ENCODE measurements around the gene MAD1L1.
"Not testable (repeated sequence)": the region's sequence is repeated elsewhere in the genome, so short reads cannot be mapped to it uniquely, and the experiment has no call there.

Gene MAD1L1

DNA sequence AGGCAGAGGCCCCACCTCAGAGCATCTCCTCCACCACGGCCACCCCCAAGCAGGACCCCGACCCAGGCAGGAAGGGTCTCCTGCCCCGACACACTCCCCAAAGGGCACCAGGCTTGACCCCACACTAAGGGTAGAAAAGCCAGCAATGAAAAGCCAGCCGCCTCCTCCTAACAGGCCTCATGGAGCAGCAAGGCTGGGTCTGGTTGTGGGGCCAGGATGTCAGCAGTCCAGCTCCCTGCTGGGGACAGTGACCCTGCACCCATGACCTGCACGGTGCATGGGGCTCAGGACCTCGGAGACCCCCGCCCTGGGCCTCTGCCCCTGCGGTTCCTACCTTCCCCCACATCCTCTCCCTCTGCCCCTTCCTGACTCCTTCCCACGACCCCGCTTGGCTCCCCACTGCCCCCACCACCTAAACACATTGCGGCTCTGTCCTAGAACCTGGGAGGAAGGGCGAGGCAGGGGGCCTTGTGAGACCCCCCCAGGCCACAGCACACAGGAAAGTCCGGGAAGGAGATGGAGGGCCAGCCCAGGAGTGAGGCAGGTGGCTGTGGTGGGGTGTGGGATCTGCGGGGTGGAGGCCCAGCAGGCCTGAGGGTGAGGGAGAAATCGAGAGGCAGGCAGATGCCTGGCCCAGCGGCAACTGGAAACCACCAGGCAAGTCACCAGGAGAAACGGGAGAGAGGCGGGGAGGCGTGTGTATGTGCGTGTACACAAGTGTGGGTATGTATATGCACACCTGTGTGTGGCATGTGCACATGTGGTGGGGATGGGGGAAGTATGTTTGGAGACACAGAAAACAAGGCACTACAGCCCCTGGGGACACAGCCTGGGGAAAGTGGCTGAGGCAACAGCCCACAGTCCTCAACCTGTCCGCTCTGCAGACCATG lies 229.9 kb downstream of the MAD1L1 start:
- DNase-seq (ENCODE audit: low spot score) = no peak

DNA sequence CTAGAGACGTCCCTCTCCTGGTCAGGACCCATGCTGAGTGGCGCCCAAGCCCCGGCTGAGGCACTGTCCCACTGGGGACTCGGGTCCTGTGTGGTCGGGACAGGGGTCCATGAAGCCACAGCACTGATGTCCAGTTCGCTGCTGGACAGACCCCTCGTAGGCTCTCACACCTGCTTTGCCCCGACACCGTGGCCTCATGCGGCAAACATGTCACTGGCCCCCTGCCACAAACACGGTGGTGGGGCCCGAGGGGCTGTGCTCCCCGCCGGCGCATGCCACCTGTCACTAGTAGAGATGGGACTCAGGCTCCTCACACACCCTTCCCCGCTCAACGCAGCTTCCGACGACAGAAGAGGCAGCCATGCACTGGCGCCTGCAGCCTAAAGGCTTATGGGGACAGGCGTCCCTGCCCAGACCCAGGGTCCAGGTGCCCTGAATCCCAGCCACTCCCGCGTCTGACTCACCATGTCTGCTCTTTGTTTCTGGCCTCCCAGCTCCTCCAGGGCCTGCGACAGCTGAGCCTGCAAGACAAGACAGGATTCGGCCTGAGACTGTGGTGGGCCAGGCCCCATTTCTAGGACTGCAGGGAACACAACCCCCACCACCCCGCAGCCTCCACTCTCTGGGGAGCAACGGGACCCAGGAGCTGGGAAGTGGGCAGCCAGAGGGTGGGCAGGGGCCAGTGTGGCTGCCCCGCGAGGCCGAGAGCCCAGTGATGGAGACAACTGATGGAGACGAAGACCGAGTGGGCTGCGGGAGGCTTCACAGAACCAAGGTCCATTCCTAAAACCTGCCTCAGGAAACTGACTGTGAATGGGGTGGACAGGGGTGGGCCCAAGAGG lies 230.9 kb downstream of the MAD1L1 start:
- DNase-seq (ENCODE audit: low spot score) = no peak

DNA sequence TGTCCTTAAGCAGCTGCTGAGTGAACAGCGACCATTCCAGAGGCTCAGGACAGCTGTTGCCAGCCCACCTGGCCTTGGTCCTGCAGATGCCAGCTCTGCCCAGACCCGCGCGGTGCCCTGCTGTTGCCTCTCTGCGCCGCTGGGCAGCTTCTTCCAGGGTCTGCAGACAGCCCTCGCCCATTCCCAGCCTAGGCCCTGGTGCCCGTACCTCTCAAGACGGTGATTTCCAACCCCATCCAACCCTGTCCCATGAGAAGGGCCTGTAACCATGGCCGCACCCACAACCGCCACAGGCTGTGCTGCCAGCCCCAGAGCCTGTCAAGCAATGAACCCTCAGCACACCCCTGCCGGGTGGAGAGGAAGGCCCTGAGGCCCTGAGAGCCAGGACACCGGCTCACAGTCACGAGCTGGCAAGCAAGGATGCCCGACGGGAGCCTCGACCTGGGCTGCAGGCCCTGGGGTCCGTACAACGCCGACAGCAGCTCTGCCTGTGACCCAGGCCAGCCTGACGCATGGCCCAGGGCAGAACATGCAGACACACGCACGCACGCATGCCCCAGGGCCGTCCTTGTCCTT lies 231.9 kb downstream of the MAD1L1 start:
- DNase-seq (ENCODE audit: low spot score) = no peak

DNA sequence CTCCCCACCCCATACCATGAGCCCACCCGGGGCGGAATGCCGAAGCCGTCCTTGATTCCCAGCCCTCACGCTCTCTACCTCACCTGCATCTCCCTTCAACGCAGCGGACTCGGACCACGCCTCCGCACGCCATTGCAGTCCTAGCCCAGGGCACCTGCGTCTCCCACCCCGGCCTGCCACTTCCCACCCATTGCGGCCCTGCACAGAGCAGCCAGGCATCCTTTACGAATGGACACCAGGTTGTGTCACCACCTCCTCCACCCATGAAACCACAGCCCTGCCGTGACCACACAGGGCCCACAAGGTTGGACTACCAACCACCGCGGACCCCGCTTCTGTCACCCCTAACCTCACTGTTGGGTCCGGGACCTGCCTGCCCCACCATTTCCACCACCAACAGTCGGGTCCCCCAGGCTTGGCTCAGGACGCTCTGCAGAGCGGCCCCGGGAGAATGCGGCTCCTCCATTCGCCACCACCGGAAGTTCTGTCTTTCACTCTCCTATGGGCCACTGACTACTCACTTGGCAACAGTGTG lies 232.5 kb downstream of the MAD1L1 start:
- DNase-seq (ENCODE audit: low spot score) = no peak

DNA sequence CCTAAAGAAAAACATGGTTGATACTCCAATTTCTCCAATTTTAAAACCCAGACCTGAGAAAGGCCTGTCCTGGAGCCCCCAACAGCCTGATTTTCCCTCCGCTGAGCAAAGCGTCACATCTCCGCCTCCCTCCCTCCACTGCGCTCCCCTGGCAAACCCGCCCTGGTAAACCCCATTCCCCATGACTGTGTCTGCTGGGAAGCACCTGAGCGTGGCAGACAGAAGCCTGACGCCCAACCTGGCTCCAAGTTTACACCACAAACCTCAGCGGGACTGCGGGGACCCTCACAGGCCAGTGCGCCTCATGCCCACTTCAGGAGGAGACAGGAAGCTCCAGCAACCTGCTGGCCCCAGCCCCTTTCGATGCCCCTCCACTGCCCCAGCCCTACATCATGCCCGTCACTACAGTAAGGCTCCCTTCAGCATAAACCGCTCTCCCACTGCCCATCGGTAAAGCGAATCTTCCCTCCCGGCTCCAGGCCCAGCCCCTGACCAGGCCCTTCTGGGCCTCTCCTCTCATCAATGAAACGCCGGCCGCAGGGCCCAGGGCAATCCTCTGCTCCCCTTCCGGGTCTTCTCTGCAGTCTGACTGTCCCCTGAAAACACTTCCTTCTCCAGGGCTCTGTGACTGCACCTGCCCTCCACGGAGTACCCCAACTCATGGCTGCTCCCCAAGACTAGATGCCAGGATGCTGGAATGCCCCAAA lies 233.3 kb downstream of the MAD1L1 start:
- no peak for DNase-seq (ENCODE audit: low spot score)

DNA sequence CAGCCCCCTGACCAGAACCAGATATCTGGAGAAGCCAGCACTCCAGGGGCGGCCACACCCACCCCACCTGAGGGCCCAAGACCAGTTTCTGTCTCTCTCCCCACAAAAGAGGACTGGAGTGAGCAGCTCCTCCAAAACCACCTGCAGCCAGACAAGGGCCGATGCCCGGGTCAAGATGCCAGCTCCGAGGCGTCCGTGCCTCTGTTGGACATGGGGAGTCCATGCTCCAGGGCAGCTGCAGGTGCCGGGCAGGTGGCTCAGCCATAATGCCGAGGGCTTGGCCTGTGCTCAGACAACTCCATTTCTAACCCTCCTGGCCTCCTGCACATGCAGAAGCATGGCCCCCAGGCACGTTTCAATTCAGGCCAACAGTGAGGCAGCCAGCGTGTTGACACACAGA lies 234.6 kb downstream of the MAD1L1 start:
- DNase-seq (ENCODE audit: low spot score) = no peak

DNA sequence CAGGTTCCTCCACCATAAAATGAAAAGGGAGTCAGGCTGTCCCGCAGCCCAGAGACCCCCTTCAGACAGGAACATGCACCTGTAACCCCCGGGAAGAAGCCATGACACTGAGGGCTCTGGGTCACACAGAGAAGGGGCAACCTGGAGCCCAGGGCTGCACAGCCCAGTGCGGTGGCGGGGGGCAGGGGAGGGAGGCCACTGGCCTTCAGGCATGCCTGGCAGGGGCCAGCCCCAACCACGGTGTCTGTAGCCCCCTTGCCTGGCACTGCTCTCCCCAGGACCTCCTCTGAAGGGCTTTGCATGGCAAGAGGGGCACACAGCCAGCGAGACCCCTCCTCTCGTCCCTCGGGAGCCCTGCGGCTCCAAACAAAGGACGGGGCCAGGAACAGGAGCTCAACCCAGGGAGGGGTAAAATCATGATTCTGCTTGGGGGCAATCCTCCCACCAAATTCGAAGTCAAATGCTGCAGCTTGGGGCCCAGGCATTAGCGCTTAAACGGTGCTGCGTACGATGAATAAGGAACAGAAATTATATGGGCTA lies 235.1 kb downstream of the MAD1L1 start:
- no peak for DNase-seq (ENCODE audit: low spot score)

DNA sequence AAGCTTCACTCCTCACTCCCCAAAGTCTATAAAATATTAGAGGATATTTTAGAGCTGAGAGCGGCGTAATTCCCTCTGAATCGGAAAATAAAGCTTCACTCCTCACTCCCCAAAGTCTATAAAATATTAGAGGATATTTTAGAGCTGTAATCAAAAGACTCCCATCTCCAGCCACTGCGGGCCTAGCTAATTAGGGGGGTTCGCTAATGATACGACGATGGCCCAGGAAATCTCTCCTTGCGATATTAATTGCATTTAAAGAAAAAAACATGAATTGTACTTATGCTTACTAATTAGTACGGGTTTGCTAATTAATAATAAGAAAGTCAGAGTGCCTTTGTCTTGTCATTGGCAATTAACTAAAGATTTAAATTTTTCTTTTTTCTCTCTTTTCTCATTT lies 235.9 kb downstream of the MAD1L1 start:
- DNase-seq (ENCODE audit: low spot score) = no peak

DNA sequence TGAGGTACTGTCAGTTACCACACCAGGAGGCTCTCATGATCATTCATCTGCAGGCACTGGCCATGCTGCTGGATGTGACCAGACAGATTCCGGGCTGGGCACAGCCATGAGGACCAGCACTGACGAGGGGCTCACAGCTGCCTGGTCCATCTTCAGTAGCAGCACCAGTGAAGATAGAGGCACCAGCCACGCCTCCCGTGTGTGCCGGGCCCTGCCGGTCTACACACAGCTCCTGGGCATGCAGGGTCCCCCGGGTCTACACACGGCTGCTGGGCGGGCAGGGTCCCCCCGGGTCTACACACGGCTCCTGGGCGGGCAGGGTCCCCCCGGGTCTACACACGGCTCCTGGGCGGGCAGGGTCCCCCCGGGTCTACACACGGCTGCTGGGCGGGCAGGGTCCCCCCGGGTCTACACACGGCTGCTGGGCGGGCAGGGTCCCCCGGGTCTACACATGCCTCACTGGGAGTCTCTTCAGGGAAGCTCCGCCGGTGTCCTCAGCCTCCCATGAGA lies 236.8 kb downstream of the MAD1L1 start:
- DNase-seq (ENCODE audit: low spot score) = not testable (repeated sequence)

DNA sequence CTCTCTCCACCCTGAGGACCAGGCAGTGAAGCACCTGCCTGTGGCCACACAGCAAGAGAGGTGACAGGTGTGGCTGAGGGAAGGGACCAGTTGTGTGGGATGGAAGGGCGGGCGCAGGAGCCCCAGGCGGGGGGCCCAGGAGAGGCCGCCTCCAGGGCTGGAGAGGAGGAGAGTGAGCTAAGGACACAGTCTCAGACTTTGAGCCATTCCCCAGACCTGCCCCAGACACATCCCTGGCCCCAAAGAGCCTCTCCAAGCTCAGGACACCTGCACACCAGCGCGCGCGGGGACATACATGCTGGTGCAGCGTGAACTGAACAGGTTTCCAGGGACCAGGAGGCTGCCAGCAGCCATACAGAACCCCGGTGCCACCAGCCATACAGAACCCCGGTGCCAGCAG lies 237.3 kb downstream of the MAD1L1 start:
- DNase-seq (ENCODE audit: low spot score) = no peak

DNA sequence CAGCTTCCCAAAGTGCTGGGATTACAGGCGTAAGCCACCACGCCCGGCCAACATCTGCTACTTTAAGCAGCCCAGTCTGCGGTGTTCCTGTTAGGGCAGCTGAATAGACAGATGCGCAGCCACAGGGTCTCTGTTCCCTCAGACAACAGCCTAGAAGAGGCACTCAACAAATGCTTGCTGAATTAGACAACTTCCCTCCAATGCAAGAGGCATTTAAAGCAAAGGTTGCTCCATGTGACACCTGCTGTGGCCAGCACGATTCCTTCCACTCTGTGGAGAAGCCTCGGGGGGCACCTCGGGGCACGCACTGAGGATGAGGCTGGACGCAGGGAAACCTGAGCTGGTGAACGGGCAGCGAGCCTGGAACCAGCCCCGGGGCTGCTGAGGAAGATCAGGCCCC lies 237.8 kb downstream of the MAD1L1 start:
- no peak for DNase-seq (ENCODE audit: low spot score)

DNA sequence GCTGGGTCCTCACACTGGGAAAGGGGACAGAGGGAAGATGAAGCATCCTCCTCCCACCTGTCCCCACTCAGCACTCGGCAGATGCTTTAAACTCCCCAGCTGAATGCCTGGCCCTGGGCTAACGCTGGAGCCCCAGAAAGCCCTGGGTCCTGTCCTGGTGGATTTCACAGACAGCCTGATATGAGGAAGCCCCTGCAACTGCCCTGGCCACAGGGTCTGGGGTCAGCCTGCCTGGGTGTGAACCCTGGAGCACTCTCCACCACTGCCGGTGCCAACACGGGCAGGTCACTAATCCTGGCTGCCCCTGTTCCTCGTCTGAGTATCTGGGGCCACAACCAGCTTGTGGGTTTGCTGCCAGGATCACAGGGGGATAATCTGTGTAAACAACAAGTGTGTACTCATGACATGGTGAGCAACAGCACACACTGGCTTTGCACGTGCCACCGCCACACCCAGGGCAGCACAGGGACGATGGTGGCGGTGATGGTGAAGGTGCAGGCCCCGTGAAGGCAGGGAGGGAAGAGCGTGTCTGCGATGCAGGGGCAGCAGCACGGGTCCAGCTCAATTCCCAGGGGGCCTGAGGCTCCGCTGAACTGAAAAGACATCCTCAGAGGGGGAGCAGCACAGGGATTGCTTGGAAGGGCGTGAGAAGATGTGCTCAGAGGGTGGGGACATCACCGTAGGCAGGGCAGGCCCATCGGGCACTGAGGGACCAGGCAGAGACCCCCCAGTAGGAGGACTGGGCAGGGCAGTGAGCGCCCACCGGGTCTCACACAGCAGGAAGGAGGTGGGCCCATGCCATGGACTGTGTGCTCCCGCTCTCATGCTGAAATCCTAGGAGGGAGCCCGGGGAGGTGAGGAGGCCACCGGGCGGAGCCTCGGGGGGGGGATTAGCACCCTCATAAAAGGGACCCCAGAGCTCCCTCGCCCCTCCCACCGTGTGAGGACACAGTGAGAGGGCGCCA lies 238.7 kb downstream of the MAD1L1 start:
- no peak for DNase-seq (ENCODE audit: low spot score)

DNA sequence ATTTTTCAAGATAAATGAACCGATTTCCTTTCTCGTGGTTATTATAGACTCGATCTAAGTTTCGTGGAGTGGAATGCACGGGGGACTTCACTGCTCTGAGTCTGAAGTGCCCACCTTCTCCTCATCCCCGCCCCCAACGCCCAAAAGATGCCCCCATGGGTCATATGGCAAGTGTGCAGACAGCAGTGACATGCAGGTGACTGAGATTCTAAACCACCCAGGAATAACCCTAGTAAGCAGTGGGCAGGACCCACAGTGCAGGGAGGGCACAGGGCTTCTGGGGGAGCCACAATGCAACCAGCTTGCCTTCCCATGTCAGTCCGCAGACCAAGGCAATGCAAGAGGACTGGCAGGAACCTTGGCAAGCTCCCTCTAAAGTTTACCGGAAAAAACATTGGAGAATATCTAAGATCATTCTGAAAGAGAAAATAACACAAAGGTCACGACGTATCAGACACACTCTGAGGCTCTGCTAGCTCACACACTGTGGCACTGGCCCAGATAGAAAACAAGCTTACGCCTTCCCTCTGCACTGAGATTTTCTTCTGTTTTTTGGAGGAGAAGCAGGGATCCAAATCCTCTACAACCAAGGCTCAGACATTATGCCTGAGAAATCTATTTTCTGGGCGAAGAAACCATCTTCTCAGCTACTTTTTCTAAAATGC lies 239.6 kb downstream of the MAD1L1 start:
- no peak for DNase-seq (ENCODE audit: low spot score)

DNA sequence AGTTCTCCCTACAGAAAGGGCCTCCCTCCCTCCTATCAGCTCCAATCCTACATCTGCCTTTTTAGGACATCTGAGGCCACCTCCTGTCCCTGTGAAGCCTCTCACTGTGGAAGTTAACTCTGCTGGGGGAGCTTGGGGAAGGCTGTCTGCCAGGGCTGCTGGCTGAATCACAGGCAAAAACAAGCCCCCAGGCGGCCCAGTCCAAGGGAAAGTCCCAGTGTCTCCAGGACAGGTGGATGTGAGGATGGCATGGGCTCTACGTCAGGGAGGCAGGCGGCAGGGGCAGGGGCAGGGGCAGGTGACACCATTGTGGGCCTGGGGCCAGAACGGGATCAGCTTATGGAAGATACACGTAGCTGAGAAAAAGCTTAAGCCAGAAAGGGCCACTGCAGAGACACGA lies 240.2 kb downstream of the MAD1L1 start:
- no peak for DNase-seq (ENCODE audit: low spot score)

DNA sequence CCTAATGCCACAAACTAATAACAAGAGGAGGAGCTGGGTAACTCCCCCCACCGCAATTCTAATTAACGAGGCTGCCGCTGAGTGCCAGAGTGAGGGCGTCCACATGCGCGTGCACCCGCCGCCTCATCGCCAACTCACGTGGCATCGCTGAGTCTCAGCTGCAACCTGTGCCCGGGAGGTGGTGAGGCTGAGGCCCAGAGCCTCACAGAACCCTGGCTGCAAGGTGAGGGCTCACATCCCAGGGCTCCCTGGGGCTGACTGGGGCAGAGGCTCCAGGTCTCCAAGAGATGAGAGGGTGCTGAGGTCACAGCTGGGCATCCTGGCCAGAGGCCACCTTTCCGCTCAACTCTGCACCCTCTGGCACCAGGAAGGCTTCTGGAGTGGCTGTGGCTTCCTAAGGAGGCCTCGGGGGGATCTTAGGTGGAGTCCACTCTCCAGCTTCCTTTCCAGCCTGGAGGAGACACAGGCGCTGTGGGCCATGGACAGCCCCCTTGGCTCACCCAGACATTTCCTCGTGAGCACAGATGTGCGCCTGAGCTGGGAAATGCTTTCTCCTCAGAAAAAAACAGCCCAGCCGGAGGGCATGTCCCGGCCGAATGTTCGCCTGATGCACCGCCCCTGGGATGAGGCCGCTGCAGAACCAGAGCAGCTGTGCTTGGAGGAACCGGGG lies 242.6 kb downstream of the MAD1L1 start:
- DNase-seq (ENCODE audit: low spot score) = no peak

DNA sequence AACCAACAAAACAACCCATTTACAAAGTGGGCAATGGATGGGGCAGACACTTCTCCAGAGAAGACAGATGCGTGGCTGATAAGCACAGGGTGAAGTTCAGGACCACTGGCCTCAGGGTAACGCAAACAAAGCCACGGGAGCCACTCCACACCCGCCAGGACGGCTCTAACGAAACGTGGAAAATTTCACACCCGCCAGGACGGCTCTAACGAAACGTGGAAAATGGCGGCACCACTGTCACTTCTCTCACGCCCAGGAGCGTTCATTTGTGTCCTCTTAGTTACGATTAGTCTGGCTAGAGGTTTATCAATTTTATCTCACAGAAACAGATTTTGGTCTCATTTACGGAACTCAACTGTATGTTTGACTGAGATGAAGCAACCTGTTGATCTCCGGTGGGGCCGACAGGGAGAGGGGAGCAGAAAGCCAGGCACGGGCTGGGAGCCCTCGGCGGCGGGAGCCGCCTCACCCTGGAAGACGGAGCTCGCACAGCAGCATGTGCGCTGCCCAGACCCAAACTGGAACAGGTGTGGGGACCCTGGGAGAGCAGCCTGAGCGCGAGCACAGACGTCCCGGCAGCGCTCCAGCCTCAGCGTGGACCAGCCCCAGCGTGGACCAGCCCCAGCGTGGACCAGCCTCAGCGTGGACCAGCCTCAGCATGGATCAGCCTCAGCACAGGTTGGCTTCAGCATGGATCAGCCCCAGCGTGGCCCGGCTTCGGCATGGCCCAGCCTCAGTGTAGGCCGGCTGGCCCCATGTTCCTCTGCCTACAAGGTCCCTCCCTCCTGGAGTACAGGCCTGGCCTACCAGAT lies 243.5 kb downstream of the MAD1L1 start:
- DNase-seq (ENCODE audit: low spot score) = no peak

DNA sequence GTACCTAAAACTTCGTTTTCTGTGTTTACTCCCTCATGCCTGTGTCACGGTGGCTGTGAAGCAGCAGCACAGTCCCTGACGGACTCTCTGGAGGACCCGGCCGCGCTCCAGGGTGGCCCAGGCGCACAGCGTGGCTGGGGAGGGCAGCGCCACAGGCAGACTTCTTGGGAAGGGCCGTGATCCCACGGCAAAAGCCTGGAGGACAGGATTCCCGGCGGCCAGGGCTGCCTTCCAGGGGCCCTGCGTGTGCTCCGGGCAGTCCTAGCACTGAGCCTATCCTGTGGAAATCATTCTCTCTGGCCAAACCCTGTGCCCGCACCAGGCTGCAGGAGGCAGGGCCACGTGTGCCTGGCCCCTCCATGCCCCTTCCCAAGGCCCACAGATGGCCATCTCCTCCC lies 244.2 kb downstream of the MAD1L1 start:
- DNase-seq (ENCODE audit: low spot score) = no peak

All from AG08395 (cell line).